Loucy (cell line): ENCODE data around the gene TTLL7.

ENCODE experiments used
- H2AFZ ChIP-seq: fragments of 200-600 bp; sonication (generic); 2 replicates; pipeline ENCODE4 v1.6.0; 2016; ENCODE audit warnings: antibody characterized with exemption, mild to moderate bottlenecking, low read length, moderate library complexity
- H3F3A ChIP-seq: fragments of 200-600 bp; 2 replicates; pipeline ENCODE4 v1.6.0; 2016; ENCODE audit warnings: antibody characterized with exemption, low read depth, mild to moderate bottlenecking
- H3K27me3 ChIP-seq: fragments of 200-600 bp; sonication (generic); 2 replicates; pipeline ENCODE4 v1.6.1; 2014; ENCODE audit warnings: low read length, mild to moderate bottlenecking; ENCODE audit not compliant: insufficient read depth, poor library complexity, severe bottlenecking
- H3K36me3 ChIP-seq: fragments of 200-600 bp; sonication (generic); 2 replicates; pipeline ENCODE4 v1.6.1; 2016; ENCODE audit warnings: low read length; ENCODE audit not compliant: insufficient read depth
- H3K4me1 ChIP-seq: fragments of 200-600 bp; sonication (generic); 2 replicates; pipeline ENCODE4 v1.5.1; 2014; ENCODE audit warnings: low read length, mild to moderate bottlenecking; ENCODE audit not compliant: insufficient read depth, poor library complexity, severe bottlenecking
- H3K4me2 ChIP-seq: fragments of 200-600 bp; sonication (generic); 2 replicates; pipeline ENCODE4 v1.6.0; 2014; ENCODE audit warnings: antibody characterized with exemption, low read length, low read depth, mild to moderate bottlenecking; ENCODE audit not compliant: poor library complexity, severe bottlenecking
- H3K4me3 ChIP-seq: fragments of 200-600 bp; sonication (generic); 2 replicates; pipeline ENCODE4 v1.5.1; 2014; ENCODE audit warnings: low read length, mild to moderate bottlenecking, mixed read lengths; ENCODE audit not compliant: poor library complexity, severe bottlenecking
- H3K79me2 ChIP-seq: fragments of 200-600 bp; sonication (generic); 2 replicates; pipeline ENCODE4 v1.6.1; 2014; ENCODE audit warnings: low read length; ENCODE audit not compliant: insufficient read depth
- H3K9ac ChIP-seq: fragments of 200-600 bp; sonication (generic); 2 replicates; pipeline ENCODE4 v1.6.0; 2014; ENCODE audit warnings: mild to moderate bottlenecking, low read depth, low read length, moderate library complexity; ENCODE audit not compliant: poor library complexity, severe bottlenecking
- H3K9me2 ChIP-seq: fragments of 200-600 bp; sonication (generic); replicated peaks from 2 replicates; pipeline ENCODE4 v1.6.1; 2016; ENCODE audit warnings: low read depth, low read length, mixed read lengths
- H3K9me3 ChIP-seq: fragments of 200-600 bp; sonication (generic); 2 replicates; pipeline ENCODE4 v1.6.1; 2014; ENCODE audit warnings: mild to moderate bottlenecking, antibody characterized with exemption, low read length, low read depth; ENCODE audit not compliant: insufficient read depth
- H4K20me1 ChIP-seq: fragments of 200-600 bp; sonication (generic); 2 replicates; pipeline ENCODE4 v1.6.0; 2014; ENCODE audit warnings: antibody characterized with exemption, low read length, mild to moderate bottlenecking; ENCODE audit not compliant: insufficient read depth, poor library complexity, severe bottlenecking
- EZH2phosphoT487 ChIP-seq: fragments of 200-600 bp; IDR thresholded peaks from 2 replicates; pipeline ENCODE4 v1.6.1; 2018; ENCODE audit warnings: antibody characterized with exemption, mild to moderate bottlenecking, moderate library complexity, borderline replicate concordance
- TF ChIP-seq, protein P1 (sequence below): fragments of 200-600 bp; sonication (generic); conservative IDR thresholded peaks from 2 replicates; pipeline ENCODE4 v1.5.1; 2014; ENCODE audit warnings: mild to moderate bottlenecking, antibody characterized with exemption, low read length

TTLL7 gene

DNA sequence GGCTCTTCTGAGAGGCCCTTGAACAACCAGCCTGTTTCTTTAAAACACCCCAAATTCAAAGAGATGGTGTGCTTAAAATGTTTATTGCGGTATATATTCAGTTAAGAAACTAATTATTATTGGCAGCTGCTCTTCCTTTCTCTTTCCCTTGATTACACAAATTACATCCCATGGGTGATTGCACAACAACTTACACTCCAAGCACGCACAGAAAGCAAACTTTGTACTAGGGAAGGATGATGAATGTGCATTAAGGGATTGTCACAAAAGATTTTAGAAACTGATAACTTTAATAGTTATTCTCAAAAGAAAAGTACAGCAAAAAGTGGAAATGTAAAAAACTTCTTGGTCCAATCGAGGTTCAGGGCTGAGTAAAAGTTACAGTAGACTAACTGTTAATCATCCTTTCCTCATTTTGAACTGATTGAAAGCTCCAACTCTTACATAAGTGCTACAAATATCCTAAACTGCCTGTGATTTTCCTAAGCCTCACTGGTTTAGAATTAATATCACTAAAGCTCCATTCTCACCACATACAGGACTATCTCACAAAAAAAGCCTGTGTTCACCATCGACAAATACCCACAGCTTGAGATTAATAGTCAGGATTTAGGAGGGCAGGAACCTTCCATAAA lies 153.4 kb downstream of the TTLL7 start:
- Histone ChIP-seq H4K20me1 (no peaks in the 10 kb centered on the region), H3K4me1 (no peaks in the 10 kb centered on the region), H3F3A (no peaks in the 10 kb centered on the region), H3K79me2 (no peaks in the 10 kb centered on the region), H3K4me3 (no peak overlapping the region), H3K4me2 (no peak overlapping the region), H3K27me3 (no peaks in the 10 kb centered on the region), H3K9me3 (no peaks in the 10 kb centered on the region), H3K9ac (no peak overlapping the region), H3K36me3 (no peaks in the 10 kb centered on the region), H3K9me2 (no peaks in the 10 kb centered on the region), H2AFZ (no peak overlapping the region)
- no peak for TF ChIP-seq EZH2phosphoT487
- TF ChIP-seq, protein P1, sequence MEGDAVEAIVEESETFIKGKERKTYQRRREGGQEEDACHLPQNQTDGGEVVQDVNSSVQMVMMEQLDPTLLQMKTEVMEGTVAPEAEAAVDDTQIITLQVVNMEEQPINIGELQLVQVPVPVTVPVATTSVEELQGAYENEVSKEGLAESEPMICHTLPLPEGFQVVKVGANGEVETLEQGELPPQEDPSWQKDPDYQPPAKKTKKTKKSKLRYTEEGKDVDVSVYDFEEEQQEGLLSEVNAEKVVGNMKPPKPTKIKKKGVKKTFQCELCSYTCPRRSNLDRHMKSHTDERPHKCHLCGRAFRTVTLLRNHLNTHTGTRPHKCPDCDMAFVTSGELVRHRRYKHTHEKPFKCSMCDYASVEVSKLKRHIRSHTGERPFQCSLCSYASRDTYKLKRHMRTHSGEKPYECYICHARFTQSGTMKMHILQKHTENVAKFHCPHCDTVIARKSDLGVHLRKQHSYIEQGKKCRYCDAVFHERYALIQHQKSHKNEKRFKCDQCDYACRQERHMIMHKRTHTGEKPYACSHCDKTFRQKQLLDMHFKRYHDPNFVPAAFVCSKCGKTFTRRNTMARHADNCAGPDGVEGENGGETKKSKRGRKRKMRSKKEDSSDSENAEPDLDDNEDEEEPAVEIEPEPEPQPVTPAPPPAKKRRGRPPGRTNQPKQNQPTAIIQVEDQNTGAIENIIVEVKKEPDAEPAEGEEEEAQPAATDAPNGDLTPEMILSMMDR, result no peak

DNA sequence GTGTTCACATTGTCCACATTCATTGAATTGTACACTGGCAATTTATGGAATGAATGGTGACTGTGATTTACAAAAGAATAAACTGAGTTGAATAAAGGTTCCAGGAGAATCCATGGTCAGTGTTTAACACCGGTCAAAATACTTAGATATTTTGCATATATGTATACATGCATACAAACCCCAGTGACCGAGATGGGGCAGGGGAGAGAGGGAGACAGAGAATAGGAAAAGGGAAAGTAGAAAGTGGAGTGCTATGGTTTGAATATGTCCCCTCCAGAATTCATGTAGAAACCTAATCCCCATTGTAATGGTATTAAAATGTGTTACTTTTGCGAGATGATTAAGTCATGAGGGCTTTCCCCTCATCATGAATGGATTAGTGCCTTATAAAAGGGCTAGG lies 154.4 kb downstream of the TTLL7 start:
- TF ChIP-seq EZH2phosphoT487, result no peak
- TF ChIP-seq, protein P1, result no peak
- H3K9me3 ChIP-seq, result no peaks in the 10 kb centered on the region
- no peaks in the 10 kb centered on the region for H3K27me3 ChIP-seq

DNA sequence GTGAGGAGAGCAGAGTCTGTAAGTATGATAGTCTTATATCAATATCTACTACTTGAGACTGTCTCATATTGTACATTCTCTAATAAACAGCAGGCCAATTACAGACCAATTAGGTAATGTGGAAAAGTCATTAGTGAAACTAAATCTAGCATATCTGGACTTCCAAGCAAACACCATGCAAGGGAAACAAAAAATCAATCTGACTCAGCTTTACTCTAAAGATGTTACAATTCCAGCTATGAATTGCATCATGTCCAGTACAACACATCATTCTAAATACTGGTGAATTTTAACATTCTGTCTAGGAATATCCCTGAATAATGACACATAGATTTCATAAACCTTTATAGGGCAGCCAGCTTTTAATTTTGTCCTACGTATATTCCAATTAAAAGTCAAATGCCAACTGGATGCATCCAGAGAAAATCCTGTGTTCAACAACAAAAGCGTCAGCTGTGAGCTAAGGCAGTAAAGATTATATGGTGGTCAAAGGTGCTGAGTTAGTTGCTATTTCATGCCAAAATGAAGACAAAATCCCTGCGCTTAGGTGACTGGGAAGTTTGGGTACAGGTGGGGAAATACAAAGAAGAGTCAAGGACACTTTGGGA lies 159.3 kb downstream of the TTLL7 start:
- no peaks in the 10 kb centered on the region for H3K36me3 ChIP-seq
- no peaks in the 10 kb centered on the region for H3K79me2 ChIP-seq
- H3K9ac ChIP-seq, result no peak overlapping the region
- H3F3A ChIP-seq, result no peaks in the 10 kb centered on the region
- no peaks in the 10 kb centered on the region for H3K9me3 ChIP-seq
- H3K4me1 ChIP-seq, result no peaks in the 10 kb centered on the region
- no peak overlapping the region for H3K4me3 ChIP-seq
- no peak overlapping the region for H3K4me2 ChIP-seq
- H3K27me3 ChIP-seq, result no peaks in the 10 kb centered on the region
- no peaks in the 10 kb centered on the region for H3K9me2 ChIP-seq
- TF ChIP-seq, protein P1, result no peak
- no peak for TF ChIP-seq EZH2phosphoT487
- no peak overlapping the region for H2AFZ ChIP-seq
- H4K20me1 ChIP-seq, result no peaks in the 10 kb centered on the region

More for the DNA sequence above, 154.4 kb downstream of the TTLL7 start:
- Histone ChIP-seq H3K36me3 (no peaks in the 10 kb centered on the region), H3K9me2 (no peaks in the 10 kb centered on the region), H2AFZ (no peak overlapping the region), H3K4me2 (no peak overlapping the region), H3F3A (no peaks in the 10 kb centered on the region), H3K9ac (no peak overlapping the region), H3K4me3 (no peak overlapping the region), H3K4me1 (no peaks in the 10 kb centered on the region), H4K20me1 (no peaks in the 10 kb centered on the region), H3K79me2 (no peaks in the 10 kb centered on the region)
